ENCODE measurements around the gene GPR35. TPM values are rescaled to one million over a fixed set of nuclear protein-coding genes. Genes with fewer than 3 reads are reported as not detected.
A peak's percentile ranks its signal among the peaks of the same experiment; 100 is the strongest.

GPR35 gene
- total and polyA plus RNA-seq, 2 of the 13 experiments (the other 11 are each of a cell fraction or from before 2014, with no cell fraction given), result 27.1 to 44.2 TPM

DNA sequence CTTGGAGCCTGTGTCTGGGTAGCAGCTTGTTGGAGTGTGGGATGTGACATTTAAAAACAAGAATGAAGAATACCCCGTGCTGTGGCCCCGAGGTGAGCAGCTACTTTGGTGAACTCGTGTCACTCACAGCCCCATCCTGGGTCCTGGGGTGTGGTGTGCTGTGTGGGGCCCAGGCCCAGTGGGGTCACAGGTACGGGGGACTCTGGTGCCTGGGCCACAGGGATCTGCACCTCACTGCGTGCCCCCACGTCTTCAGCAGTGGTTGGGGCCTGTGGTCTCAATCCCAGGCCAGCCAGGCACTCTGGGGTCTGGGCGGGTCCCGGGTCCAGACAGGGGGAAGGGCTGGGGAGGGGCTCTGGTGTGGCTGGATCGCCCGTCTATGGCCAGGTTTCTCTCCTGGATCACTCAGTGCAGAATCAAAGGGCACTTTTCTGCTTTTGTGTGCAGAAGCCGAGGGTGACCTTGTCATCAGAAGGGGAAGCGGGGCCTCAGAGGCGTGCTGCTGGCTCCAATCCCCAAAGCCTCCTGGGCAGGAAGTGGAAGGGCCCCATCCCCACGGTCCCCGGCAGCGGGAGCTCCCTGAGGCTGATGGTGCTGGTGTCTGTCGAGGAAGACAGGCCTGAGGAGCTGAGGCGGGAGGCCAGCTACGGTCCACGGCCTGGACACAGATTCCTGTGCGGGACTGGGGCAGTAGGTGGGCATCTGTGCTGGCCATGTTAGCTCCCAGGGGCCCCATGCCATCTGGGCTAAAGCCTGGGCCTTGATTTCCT lies 1.4 kb downstream of the GPR35 start (continued):
- TF ChIP-seq, protein P1, sequence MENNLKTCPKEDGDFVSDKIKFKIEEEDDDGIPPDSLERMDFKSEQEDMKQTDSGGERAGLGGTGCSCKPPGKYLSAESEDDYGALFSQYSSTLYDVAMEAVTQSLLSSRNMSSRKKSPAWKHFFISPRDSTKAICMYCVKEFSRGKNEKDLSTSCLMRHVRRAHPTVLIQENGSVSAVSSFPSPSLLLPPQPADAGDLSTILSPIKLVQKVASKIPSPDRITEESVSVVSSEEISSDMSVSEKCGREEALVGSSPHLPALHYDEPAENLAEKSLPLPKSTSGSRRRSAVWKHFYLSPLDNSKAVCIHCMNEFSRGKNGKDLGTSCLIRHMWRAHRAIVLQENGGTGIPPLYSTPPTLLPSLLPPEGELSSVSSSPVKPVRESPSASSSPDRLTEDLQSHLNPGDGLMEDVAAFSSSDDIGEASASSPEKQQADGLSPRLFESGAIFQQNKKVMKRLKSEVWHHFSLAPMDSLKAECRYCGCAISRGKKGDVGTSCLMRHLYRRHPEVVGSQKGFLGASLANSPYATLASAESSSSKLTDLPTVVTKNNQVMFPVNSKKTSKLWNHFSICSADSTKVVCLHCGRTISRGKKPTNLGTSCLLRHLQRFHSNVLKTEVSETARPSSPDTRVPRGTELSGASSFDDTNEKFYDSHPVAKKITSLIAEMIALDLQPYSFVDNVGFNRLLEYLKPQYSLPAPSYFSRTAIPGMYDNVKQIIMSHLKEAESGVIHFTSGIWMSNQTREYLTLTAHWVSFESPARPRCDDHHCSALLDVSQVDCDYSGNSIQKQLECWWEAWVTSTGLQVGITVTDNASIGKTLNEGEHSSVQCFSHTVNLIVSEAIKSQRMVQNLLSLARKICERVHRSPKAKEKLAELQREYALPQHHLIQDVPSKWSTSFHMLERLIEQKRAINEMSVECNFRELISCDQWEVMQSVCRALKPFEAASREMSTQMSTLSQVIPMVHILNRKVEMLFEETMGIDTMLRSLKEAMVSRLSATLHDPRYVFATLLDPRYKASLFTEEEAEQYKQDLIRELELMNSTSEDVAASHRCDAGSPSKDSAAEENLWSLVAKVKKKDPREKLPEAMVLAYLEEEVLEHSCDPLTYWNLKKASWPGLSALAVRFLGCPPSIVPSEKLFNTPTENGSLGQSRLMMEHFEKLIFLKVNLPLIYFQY (CRISPR knock-in tag; IDR thresholded peaks at IDR 0.05; ENCODE audit: borderline replicate concordance), result peak; percentile 57; the same call in 1 of the 2 replicates
- no peak for TF ChIP-seq RELA (CRISPR knock-in tag; IDR thresholded peaks at IDR 0.05)
- no peak for TF ChIP-seq ZBTB2 (CRISPR knock-in tag; IDR thresholded peaks at IDR 0.05; ENCODE audit: low read depth)
- no peak for TF ChIP-seq ZNF234 (CRISPR knock-in tag; conservative IDR thresholded peaks at IDR 0.05)
- TF ChIP-seq ZNF142 (CRISPR knock-in tag; IDR thresholded peaks at IDR 0.05), result no peak
- TF ChIP-seq ZNF614 (CRISPR knock-in tag; IDR thresholded peaks at IDR 0.05; ENCODE audit: borderline replicate concordance), result no peak
- TF ChIP-seq CEBPZ (IDR thresholded peaks at IDR 0.05; ENCODE audit: low read length), result no peak
- peak; percentile 72; the same call in 1 of the 2 replicates for TF ChIP-seq ZNF143 (CRISPR knock-in tag; IDR thresholded peaks at IDR 0.05)
- TF ChIP-seq, protein P2, sequence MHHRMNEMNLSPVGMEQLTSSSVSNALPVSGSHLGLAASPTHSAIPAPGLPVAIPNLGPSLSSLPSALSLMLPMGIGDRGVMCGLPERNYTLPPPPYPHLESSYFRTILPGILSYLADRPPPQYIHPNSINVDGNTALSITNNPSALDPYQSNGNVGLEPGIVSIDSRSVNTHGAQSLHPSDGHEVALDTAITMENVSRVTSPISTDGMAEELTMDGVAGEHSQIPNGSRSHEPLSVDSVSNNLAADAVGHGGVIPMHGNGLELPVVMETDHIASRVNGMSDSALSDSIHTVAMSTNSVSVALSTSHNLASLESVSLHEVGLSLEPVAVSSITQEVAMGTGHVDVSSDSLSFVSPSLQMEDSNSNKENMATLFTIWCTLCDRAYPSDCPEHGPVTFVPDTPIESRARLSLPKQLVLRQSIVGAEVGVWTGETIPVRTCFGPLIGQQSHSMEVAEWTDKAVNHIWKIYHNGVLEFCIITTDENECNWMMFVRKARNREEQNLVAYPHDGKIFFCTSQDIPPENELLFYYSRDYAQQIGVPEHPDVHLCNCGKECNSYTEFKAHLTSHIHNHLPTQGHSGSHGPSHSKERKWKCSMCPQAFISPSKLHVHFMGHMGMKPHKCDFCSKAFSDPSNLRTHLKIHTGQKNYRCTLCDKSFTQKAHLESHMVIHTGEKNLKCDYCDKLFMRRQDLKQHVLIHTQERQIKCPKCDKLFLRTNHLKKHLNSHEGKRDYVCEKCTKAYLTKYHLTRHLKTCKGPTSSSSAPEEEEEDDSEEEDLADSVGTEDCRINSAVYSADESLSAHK (CRISPR knock-in tag; IDR thresholded peaks at IDR 0.05; ENCODE audit: borderline replicate concordance), result no peak
- no peak for TF ChIP-seq PHB2 (IDR thresholded peaks at IDR 0.05; ENCODE audit: partially characterized antibody)
